Kidney (tissue), 14 donors: ENCODE results near the gene ARL8A. TPM values are rescaled to one million over a fixed set of nuclear protein-coding genes. Genes with fewer than 3 reads are reported as not detected.
A peak's percentile ranks its signal among the peaks of the same experiment; 100 is the strongest.

ENCODE experiments used
- DNase-seq, 5 donors: peaks; one replicate each; pipeline ENCODE4 v3.0.0-alpha.2; 2013 to 2020
- FAIRE-seq: peaks from 2 replicates; lab custom pipeline; 2012; peaks lifted over from hg19 to GRCh38; lab: Jason Lieb, UNC
- H3K27ac ChIP-seq, 2 donors: one replicate each; pipeline ENCODE4 v1.7.0; 2013; ENCODE audit warnings: low read depth in 2 of 2, low read length in 2 of 2, inconsistent platforms in 1 of 2
- H3K27me3 ChIP-seq: one replicate; pipeline ENCODE4 v1.7.1; 2013; ENCODE audit warnings: low read length, inconsistent platforms; ENCODE audit not compliant: control insufficient read depth, insufficient read depth
- H3K36me3 ChIP-seq, 3 donors: one replicate each; pipeline versions ENCODE4 v1.7.0 to v1.7.1; 2013; ENCODE audit warnings: low read length in 3 of 3, control low read depth in 1 of 3, inconsistent platforms in 1 of 3; ENCODE audit not compliant: insufficient read depth in 3 of 3, control insufficient read depth in 2 of 3
- H3K4me1 ChIP-seq, 3 donors: one replicate each; pipeline versions ENCODE4 v1.7.0 to v1.7.1; 2013; ENCODE audit warnings: low read length in 3 of 3, inconsistent platforms in 1 of 3, low read depth in 1 of 3; ENCODE audit not compliant: control insufficient read depth in 2 of 3, insufficient read depth in 2 of 3
- H3K4me3 ChIP-seq, 3 donors: one replicate each; pipeline versions ENCODE4 v1.7.0 to v1.8.1; 2013; ENCODE audit warnings: low read length in 3 of 3, control low read depth in 1 of 3, inconsistent platforms in 1 of 3
- H3K9ac ChIP-seq, 3 donors: one replicate each; pipeline versions ENCODE4 v1.7.0 to v1.7.1; 2013; ENCODE audit warnings: low read length in 3 of 3, control low read depth in 1 of 3, inconsistent platforms in 1 of 3
- H3K9me3 ChIP-seq, 3 donors: one replicate each; pipeline versions ENCODE4 v1.7.0 to v1.7.1; 2013; ENCODE audit warnings: low read length in 3 of 3, control low read depth in 1 of 3, inconsistent platforms in 1 of 3; ENCODE audit not compliant: control insufficient read depth in 2 of 3, insufficient read depth in 1 of 3
- intact Hi-C: fragments of 100-400 bp; cut with DNase I; formaldehyde crosslinking; loops from one replicate; pipeline ENCODE4 v1.11.1; 2022
- polyA plus RNA-seq: library from polyadenylated mRNA; stranded (reverse); fragments of 350-450 nt; fragmentation: Illumina TruSeq; extraction: RNeasy Lipid Tissue Mini Kit (QIAGEN cat#74804); gene quantifications from one replicate; pipeline ENCODE4 v1.2.3, GENCODE V29; 2014; ENCODE audit warnings: low read depth, low replicate concordance; ENCODE audit not compliant: insufficient read depth
- total RNA-seq: library from RNA; stranded (reverse); fragmentation: NEBNext Ultra II Directional; extraction: Animal tissue kit (Norgen Biotek cat#: 25700); gene quantifications from one replicate; pipeline ENCODE4 v1.2.1, GENCODE V29; 2021
- TF ChIP-seq, protein P1 (sequence below): IDR thresholded peaks from 3 replicates; pipeline ENCODE4 v1.5.1; 2012; ENCODE audit warnings: mild to moderate bottlenecking, moderate library complexity, borderline replicate concordance; ENCODE audit not compliant: insufficient read depth; ENCODE audit errors: extremely low read depth
- donor health status: control.
- donor health status: control.
- donor health status: control.
- donor health status: control.
- donor health status: control.
- donor health status: DM: yes; HTN: yes; CAD: no.
- donor health status: Normal renal cell carcinoma (clear cell type).

The ARL8A gene
- total and polyA plus RNA-seq, 2 donors from 2014 or later = 60.8 to 72.2 TPM

DNA sequence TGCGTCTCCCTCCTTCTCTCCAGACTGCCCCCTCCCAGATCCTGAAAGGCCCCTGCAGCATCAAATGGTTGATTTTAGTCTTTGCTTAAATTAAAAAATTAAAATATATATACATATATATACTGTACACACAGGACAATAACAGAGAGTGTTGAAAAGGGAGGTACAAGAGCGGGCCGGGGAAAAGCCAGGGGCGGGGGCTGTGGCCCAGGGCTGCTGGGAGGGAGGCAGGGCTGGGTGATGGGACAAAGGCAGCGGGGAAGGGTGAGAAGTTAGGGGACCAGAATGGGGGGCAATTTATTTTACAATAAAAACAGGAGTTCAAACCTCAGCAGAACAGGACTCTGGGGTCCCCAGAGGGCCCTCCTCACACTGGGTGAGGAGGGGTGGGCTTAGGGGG is 10.5 kb downstream of the ARL8A start:
- Histone ChIP-seq H3K9ac (no peak overlapping the region), H3K4me1 (peaks cover 0 to 18% (median 17%) of the 10 kb centered on the region in 3 donors), H3K9me3 (no peaks in the 10 kb centered on the region), H3K4me3 (no peak overlapping the region), H3K27me3 (no peaks in the 10 kb centered on the region), H3K27ac (no peak overlapping the region), H3K36me3 (peaks cover 5 to 25% (median 15%) of the 10 kb centered on the region in 3 donors)
- peak in 1 of 5 donors; percentile 41 for DNase-seq
- TF ChIP-seq, protein P1, sequence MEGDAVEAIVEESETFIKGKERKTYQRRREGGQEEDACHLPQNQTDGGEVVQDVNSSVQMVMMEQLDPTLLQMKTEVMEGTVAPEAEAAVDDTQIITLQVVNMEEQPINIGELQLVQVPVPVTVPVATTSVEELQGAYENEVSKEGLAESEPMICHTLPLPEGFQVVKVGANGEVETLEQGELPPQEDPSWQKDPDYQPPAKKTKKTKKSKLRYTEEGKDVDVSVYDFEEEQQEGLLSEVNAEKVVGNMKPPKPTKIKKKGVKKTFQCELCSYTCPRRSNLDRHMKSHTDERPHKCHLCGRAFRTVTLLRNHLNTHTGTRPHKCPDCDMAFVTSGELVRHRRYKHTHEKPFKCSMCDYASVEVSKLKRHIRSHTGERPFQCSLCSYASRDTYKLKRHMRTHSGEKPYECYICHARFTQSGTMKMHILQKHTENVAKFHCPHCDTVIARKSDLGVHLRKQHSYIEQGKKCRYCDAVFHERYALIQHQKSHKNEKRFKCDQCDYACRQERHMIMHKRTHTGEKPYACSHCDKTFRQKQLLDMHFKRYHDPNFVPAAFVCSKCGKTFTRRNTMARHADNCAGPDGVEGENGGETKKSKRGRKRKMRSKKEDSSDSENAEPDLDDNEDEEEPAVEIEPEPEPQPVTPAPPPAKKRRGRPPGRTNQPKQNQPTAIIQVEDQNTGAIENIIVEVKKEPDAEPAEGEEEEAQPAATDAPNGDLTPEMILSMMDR = no peak
- intact Hi-C loops = loop anchor here (5.0 kb wide), 1 partner anchor 132 kb away; no protein-coding TSS in a partner anchor
- FAIRE-seq = no peak

DNA sequence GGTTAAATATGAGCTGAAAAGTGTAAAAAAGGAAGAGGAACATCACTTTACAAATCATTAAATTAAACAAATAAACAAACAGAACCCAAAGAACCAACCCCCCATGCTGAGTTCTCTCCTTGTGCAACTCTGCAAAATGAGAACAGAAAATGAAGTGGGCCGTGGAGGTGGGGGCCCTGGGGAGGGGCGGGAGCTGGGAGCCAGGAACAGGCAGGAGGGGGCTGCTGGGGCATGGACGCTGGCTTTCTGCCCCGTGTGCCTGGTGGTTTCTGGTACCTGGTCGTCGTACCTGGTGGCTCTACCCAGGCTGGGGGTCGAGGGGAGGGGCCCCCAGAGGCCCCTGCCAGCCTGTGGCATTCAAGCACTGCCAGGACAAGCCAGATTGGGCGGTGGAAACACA is 11.0 kb downstream of the ARL8A start:
- Histone ChIP-seq H3K27ac (no peak overlapping the region), H3K4me3 (no peak overlapping the region), H3K4me1 (peaks cover 0 to 17% (median 17%) of the 10 kb centered on the region in 3 donors), H3K9ac (no peak overlapping the region), H3K36me3 (peaks cover 5 to 25% (median 14%) of the 10 kb centered on the region in 3 donors), H3K9me3 (no peaks in the 10 kb centered on the region), H3K27me3 (no peaks in the 10 kb centered on the region)
- intact Hi-C loops = loop anchor here (5.0 kb wide), 1 partner anchor 131 kb away; no protein-coding TSS in a partner anchor
- TF ChIP-seq, protein P1 = no peak
- DNase-seq (peak in 1 of 5 donors; percentile 71), FAIRE-seq (no peak)

DNA sequence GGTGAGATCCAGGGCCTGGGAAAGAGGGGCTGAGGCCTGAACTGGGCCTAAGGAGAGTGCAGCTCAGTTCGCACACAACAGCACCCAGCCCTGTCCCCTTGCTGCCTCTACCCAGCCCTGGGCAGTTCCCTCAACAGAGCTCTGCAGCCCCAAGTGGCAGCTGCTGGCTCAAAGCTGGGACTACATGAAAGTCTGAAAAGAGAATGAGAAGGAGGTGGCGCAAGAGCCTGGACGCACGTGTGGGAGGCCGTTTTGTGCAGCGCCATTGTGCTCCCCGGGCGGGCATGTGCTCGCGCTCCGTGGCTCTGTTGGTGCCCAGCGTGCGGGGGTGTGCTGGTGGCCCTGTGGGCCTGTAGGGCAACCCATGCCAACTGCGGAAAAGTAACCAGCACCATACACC is 11.5 kb downstream of the ARL8A start:
- Histone ChIP-seq H3K27ac (peak overlapping the region; percentile 87 to 89), H3K4me3 (peak overlapping the region in 1 of 3 donors; percentile 25), H3K9ac (peak overlapping the region in 2 of 3 donors; percentile 17 to 75), H3K4me1 (peaks cover 0 to 17% (median 17%) of the 10 kb centered on the region in 3 donors), H3K27me3 (no peaks in the 10 kb centered on the region), H3K9me3 (no peaks in the 10 kb centered on the region), H3K36me3 (peaks cover 5 to 25% (median 11%) of the 10 kb centered on the region in 3 donors)
- FAIRE-seq (no peak), DNase-seq (peak in 1 of 5 donors; percentile 66)
- intact Hi-C loops = loop anchor here (5.0 kb wide), 1 partner anchor 131 kb away; no protein-coding TSS in a partner anchor
- TF ChIP-seq, protein P1 = no peak
